Sigmoid colon (tissue), 3 donors: ENCODE results near the gene TAOK3.

Experiments
- POLR2A ChIP-seq, 2 donors: fragments of 450-650 bp; IDR thresholded peaks; one replicate each; pipeline ENCODE4 v1.6.1; 2016; ENCODE audit warnings: antibody characterized with exemption in 2 of 2, mild to moderate bottlenecking in 2 of 2, moderate library complexity in 2 of 2
- TF ChIP-seq, protein P1 (sequence below), 4 experiments: fragments of 450-650 bp in 3 of 4; fragments of 200-600 bp in 1 of 4; IDR thresholded peaks; one replicate each; pipeline ENCODE4 v1.5.1; 2016 to 2019; ENCODE audit warnings: antibody characterized with exemption in 4 of 4, mild to moderate bottlenecking in 3 of 4, moderate library complexity in 2 of 4

- TF ChIP-seq, protein P1, sequence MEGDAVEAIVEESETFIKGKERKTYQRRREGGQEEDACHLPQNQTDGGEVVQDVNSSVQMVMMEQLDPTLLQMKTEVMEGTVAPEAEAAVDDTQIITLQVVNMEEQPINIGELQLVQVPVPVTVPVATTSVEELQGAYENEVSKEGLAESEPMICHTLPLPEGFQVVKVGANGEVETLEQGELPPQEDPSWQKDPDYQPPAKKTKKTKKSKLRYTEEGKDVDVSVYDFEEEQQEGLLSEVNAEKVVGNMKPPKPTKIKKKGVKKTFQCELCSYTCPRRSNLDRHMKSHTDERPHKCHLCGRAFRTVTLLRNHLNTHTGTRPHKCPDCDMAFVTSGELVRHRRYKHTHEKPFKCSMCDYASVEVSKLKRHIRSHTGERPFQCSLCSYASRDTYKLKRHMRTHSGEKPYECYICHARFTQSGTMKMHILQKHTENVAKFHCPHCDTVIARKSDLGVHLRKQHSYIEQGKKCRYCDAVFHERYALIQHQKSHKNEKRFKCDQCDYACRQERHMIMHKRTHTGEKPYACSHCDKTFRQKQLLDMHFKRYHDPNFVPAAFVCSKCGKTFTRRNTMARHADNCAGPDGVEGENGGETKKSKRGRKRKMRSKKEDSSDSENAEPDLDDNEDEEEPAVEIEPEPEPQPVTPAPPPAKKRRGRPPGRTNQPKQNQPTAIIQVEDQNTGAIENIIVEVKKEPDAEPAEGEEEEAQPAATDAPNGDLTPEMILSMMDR (IDR thresholded peaks at IDR 0.05), result no peak
- no peak for TF ChIP-seq POLR2A (IDR thresholded peaks at IDR 0.05)
Measured at GRCh38 chr12:118193477-118193876, 179.2 kb downstream of the TAOK3 start.
